ENCODE results near the gene PDZD7.

DNA sequence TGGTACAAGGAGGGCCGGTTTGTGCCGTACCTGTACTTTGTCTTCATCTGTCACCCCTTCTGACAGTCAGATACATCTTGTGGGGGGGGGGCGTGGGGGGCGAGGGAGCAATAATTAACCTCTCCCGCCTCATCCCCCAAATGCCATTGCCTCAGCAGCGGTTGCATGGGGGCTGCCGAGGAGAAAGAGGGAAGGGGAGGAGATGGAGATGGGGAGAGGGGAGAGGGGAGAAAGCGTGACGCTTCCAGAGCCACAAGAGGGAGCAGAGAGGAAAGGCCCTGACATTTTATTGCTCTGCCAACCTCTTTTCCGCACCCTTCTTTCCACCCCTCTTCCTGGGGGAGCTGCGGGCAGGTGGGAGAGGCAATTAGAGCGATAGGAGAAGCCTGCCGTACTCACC, 42.7 kb upstream of the PDZD7 start:
- TF ChIP-seq, protein P1, sequence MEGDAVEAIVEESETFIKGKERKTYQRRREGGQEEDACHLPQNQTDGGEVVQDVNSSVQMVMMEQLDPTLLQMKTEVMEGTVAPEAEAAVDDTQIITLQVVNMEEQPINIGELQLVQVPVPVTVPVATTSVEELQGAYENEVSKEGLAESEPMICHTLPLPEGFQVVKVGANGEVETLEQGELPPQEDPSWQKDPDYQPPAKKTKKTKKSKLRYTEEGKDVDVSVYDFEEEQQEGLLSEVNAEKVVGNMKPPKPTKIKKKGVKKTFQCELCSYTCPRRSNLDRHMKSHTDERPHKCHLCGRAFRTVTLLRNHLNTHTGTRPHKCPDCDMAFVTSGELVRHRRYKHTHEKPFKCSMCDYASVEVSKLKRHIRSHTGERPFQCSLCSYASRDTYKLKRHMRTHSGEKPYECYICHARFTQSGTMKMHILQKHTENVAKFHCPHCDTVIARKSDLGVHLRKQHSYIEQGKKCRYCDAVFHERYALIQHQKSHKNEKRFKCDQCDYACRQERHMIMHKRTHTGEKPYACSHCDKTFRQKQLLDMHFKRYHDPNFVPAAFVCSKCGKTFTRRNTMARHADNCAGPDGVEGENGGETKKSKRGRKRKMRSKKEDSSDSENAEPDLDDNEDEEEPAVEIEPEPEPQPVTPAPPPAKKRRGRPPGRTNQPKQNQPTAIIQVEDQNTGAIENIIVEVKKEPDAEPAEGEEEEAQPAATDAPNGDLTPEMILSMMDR (IDR thresholded peaks at IDR 0.05) = no peak
- no peak for TF ChIP-seq EP300 (IDR thresholded peaks at IDR 0.05)
